Keratinocyte (primary cell): ENCODE results near the gene SPOPL. TPM values are rescaled to one million over a fixed set of nuclear protein-coding genes. Genes with fewer than 3 reads are reported as not detected.

Experiments
- DNase-seq: peaks from one replicate; pipeline ENCODE4 v3.0.0-alpha.2; 2011; ENCODE audit warnings: low read depth, missing footprints, low spot score
- FAIRE-seq: peaks from 2 replicates; lab custom pipeline; 2011; peaks lifted over from hg19 to GRCh38; lab: Jason Lieb, UNC
- H2AFZ ChIP-seq: 2 replicates; pipeline ENCODE4 v1.6.0; 2012; ENCODE audit warnings: low read length, control low read depth, inconsistent platforms; ENCODE audit not compliant: control insufficient read depth
- H3K27ac ChIP-seq: 2 replicates; pipeline ENCODE4 v1.5.1; 2011; ENCODE audit warnings: low read length; ENCODE audit not compliant: control insufficient read depth, insufficient read depth
- H3K27me3 ChIP-seq: 3 replicates; pipeline ENCODE4 v1.6.0; 2011; ENCODE audit warnings: low read length; ENCODE audit not compliant: control insufficient read depth, insufficient read depth; ENCODE audit errors: extremely low read depth
- H3K36me3 ChIP-seq, 2 experiments: 2 replicates in 1 of 2; 3 replicates in 1 of 2; pipeline ENCODE4 v1.5.1; 2011; ENCODE audit warnings: low read length in 2 of 2, mild to moderate bottlenecking in 1 of 2; ENCODE audit not compliant: control insufficient read depth in 2 of 2, insufficient read depth in 2 of 2; ENCODE audit errors: extremely low read depth in 1 of 2
- H3K4me1 ChIP-seq: 3 replicates; pipeline ENCODE4 v1.5.1; 2011; ENCODE audit warnings: low read length; ENCODE audit not compliant: control insufficient read depth, insufficient read depth; ENCODE audit errors: extremely low read depth
- H3K4me2 ChIP-seq: 3 replicates; pipeline ENCODE4 v1.6.0; 2011; ENCODE audit warnings: low read depth, low read length; ENCODE audit not compliant: control insufficient read depth, insufficient read depth; ENCODE audit errors: extremely low read depth
- H3K4me3 ChIP-seq, 3 experiments: fragments of 200-600 bp in 1 of 3; sonication (generic) in 1 of 3; 2 replicates in 2 of 3; 3 replicates in 1 of 3; pipeline ENCODE4 v1.5.1; 2011 to 2016; ENCODE audit warnings: low read length in 3 of 3, mild to moderate bottlenecking in 3 of 3, control low read depth in 2 of 3, inconsistent platforms in 1 of 3, low read depth in 1 of 3, mixed read lengths in 1 of 3, mixed run types in 1 of 3, moderate library complexity in 1 of 3; ENCODE audit not compliant: control insufficient read depth in 2 of 3, insufficient read depth in 2 of 3; ENCODE audit errors: extremely low read depth in 1 of 3
- H3K79me2 ChIP-seq: 2 replicates; pipeline ENCODE4 v1.6.0; 2012; ENCODE audit warnings: low read length; ENCODE audit not compliant: control insufficient read depth, insufficient read depth
- H3K9ac ChIP-seq: 3 replicates; pipeline ENCODE4 v1.6.0; 2011; ENCODE audit warnings: low read length; ENCODE audit not compliant: control insufficient read depth, insufficient read depth; ENCODE audit errors: extremely low read depth
- H3K9me1 ChIP-seq: 3 replicates; pipeline ENCODE4 v1.6.0; 2011; ENCODE audit warnings: low read length; ENCODE audit not compliant: control insufficient read depth, insufficient read depth; ENCODE audit errors: extremely low read depth
- H3K9me3 ChIP-seq: 2 replicates; pipeline ENCODE4 v1.5.1; 2012; ENCODE audit warnings: low read depth, low read length; ENCODE audit not compliant: control insufficient read depth
- H4K20me1 ChIP-seq: 3 replicates; pipeline ENCODE4 v1.6.0; 2011; ENCODE audit warnings: low read length; ENCODE audit not compliant: control insufficient read depth, insufficient read depth; ENCODE audit errors: extremely low read depth
- EZH2 ChIP-seq: IDR thresholded peaks from one replicate; pipeline ENCODE4 v1.6.1; 2012; ENCODE audit warnings: inconsistent platforms, mild to moderate bottlenecking, low read length, moderate library complexity
- dilution Hi-C: fragments of 300-500 bp; cut with MboI; formaldehyde crosslinking; loops from one replicate; pipeline ENCODE4 v1.7.0; 2020; ENCODE audit warnings: low sequenced_read_pairs; ENCODE audit not compliant: extremely low pct_ligation_motif_present
- polyA plus RNA-seq, 5 experiments: library from polyadenylated mRNA; depleted of rRNA in 3 of 5; stranded (reverse) in 3 of 5; stranded (forward) in 1 of 5; unstranded in 1 of 5; fragments of >200 nt; gene quantifications; 1 replicate in 1 of 5; 2 replicates in 3 of 5; 3 replicates in 1 of 5; pipeline versions ENCODE4 v1.2.1 to v1.2.3, GENCODE V29; 2011 to 2012; ENCODE audit warnings: missing spikeins in 2 of 5, low read depth in 1 of 5, low replicate concordance in 1 of 5
- TF ChIP-seq, protein P1 (sequence below), 3 experiments: IDR thresholded peaks in 1 of 3; conservative IDR thresholded peaks in 1 of 3; optimal IDR thresholded peaks in 1 of 3; 2 replicates in 2 of 3; 3 replicates in 1 of 3; pipeline versions ENCODE3 to v1.5.1; 2011; ENCODE audit warnings: low read length in 3 of 3, mild to moderate bottlenecking in 3 of 3, moderate library complexity in 2 of 3, control low read depth in 1 of 3, inconsistent platforms in 1 of 3; ENCODE audit not compliant: insufficient read depth in 2 of 3; ENCODE audit errors: extremely low read depth in 1 of 3

Gene SPOPL
- polyA plus RNA-seq, 1 donor (not counting 4 experiments of a cell fraction or from before 2014, with no cell fraction given), result 16.5 TPM

DNA sequence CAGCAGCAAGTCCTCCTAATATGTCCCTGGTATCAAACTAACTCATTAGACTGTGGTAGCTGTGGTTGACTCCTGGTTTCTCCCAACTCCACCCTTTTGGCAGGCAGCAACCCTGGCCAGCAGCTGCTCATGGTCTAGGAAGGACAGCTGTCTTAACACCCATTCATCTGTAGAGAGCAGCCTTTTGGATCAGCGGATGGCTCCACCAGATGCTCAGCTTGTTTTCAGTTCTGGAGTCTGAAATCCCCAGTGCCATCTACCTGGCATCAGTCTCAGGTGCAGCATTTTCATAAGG, 100.5 kb downstream of the SPOPL start:
- Histone ChIP-seq H3K4me3 (no peak overlapping the region), H3K9me3 (no peaks in the 10 kb centered on the region), H3K9ac (no peak overlapping the region), H3K4me1 (peaks cover 8% of the 10 kb centered on the region), H2AFZ (no peak overlapping the region), H3K27ac (no peak overlapping the region), H4K20me1 (no peaks in the 10 kb centered on the region), H3K36me3 (no peaks in the 10 kb centered on the region), H3K79me2 (no peaks in the 10 kb centered on the region), H3K27me3 (no peaks in the 10 kb centered on the region), H3K4me2 (no peak overlapping the region), H3K9me1 (no peaks in the 10 kb centered on the region)
- DNase-seq, result no peak
- dilution Hi-C loops, result no loop called here
- TF ChIP-seq, protein P1, sequence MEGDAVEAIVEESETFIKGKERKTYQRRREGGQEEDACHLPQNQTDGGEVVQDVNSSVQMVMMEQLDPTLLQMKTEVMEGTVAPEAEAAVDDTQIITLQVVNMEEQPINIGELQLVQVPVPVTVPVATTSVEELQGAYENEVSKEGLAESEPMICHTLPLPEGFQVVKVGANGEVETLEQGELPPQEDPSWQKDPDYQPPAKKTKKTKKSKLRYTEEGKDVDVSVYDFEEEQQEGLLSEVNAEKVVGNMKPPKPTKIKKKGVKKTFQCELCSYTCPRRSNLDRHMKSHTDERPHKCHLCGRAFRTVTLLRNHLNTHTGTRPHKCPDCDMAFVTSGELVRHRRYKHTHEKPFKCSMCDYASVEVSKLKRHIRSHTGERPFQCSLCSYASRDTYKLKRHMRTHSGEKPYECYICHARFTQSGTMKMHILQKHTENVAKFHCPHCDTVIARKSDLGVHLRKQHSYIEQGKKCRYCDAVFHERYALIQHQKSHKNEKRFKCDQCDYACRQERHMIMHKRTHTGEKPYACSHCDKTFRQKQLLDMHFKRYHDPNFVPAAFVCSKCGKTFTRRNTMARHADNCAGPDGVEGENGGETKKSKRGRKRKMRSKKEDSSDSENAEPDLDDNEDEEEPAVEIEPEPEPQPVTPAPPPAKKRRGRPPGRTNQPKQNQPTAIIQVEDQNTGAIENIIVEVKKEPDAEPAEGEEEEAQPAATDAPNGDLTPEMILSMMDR (optimal IDR thresholded peaks at IDR 0.05 in 1 of 3, IDR thresholded peaks at IDR 0.05 in 1 of 3, conservative IDR thresholded peaks at IDR 0.05 in 1 of 3; ENCODE audit: extremely low read depth in 1 of 3, insufficient read depth in 2 of 3, low read length in 3 of 3), result no peak
- TF ChIP-seq EZH2, result no peak
- no peak for FAIRE-seq

DNA sequence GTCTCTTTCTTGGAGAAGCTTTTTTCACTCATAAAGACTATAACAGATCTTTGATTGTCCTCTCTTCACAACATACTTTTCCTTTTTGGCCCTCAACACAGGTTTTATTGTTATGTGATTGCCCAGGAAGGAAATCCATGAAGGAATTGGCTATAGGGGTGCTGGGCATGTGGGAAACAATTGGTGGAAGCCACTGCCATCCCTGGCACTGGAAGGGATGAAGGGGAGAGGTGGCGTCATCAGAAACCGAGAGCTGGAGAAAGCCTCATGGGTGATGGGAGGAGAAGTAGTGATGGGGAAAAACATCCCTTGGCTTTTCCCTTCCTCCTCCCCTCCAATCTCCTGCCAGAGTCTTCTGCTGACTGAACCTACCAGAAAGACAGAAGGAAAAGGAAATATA, 106.2 kb downstream of the SPOPL start:
- H3K9ac ChIP-seq, result no peak overlapping the region
- H3K36me3 ChIP-seq, result no peaks in the 10 kb centered on the region
- H4K20me1 ChIP-seq, result no peaks in the 10 kb centered on the region
- H3K4me1 ChIP-seq, result no peaks in the 10 kb centered on the region
- no peaks in the 10 kb centered on the region for H3K79me2 ChIP-seq
- H3K9me3 ChIP-seq, result no peaks in the 10 kb centered on the region
- DNase-seq, result no peak
- no peak for TF ChIP-seq EZH2
- TF ChIP-seq, protein P1 (optimal IDR thresholded peaks at IDR 0.05 in 1 of 3, IDR thresholded peaks at IDR 0.05 in 1 of 3, conservative IDR thresholded peaks at IDR 0.05 in 1 of 3; ENCODE audit: extremely low read depth in 1 of 3, insufficient read depth in 2 of 3, low read length in 3 of 3), result no peak
- H2AFZ ChIP-seq, result no peak overlapping the region
- no peak overlapping the region for H3K27ac ChIP-seq
- no peak for FAIRE-seq
- H3K9me1 ChIP-seq, result no peaks in the 10 kb centered on the region
- dilution Hi-C loops, result no loop called here
- no peak overlapping the region for H3K4me2 ChIP-seq
- no peak overlapping the region for H3K4me3 ChIP-seq
- H3K27me3 ChIP-seq, result no peaks in the 10 kb centered on the region
